ENCODE measurements around the gene CRTAP.
"Not testable (repeated sequence)": the region's sequence is repeated elsewhere in the genome, so short reads cannot be mapped to it uniquely, and the experiment has no call there.

CRTAP gene

DNA sequence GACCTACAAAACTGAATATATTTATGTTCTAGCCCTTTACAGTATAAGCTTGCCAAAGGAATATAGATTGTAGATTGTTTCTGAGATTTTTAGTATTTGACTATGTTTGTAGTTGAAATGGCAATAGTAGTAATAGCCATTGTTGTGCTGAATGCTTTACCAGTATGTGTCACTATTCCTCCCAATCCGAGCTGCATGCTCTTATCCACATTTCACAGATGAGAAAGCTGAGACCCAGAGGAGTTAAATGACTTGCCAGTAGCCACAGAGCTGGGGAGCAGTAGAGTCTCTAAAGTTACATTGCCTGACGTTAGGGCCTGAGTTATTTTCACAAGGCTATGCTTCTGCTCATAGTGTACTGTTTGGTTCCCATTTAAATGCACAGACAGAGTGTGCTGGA lies 13.6 kb upstream of the CRTAP start:
- DNase-seq = no peak

DNA sequence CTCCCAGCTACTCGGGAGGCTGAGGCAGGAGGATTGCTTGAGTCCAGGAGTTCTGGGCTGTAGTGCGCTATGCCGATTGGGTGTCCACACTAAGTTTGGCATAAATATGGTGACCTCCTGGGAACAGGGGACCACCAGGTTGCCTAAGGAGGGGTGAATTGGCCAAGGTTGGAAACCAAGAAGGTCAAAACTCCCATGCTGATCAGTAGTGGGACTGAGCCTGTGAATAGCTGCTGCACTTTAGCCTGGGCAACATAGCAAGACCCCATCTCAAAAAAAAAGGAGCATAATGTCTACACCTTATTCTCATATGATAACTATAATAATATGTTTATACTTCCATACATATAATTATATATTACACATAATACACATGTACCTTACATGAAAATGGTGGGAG lies 10.8 kb upstream of the CRTAP start:
- no peak for DNase-seq

GRCh38 chr3:33103480-33103879 lies 10.3 kb upstream of the CRTAP start:
- DNase-seq = no peak

- DNase-seq = no peak
Measured at GRCh38 chr3:33104803-33105202, 9.0 kb upstream of the CRTAP start.

- DNase-seq = no peak
Measured at GRCh38 chr3:33105341-33105948, 8.4 kb upstream of the CRTAP start.

- not testable (repeated sequence) for DNase-seq
Measured at GRCh38 chr3:33106854-33107253, 7.0 kb upstream of the CRTAP start.

- no peak for DNase-seq
Measured at GRCh38 chr3:33111581-33111980, 2.2 kb upstream of the CRTAP start.

GRCh38 chr3:33114622-33115023 lies 809 bp downstream of the CRTAP start:
- DNase-seq = no peak

DNA sequence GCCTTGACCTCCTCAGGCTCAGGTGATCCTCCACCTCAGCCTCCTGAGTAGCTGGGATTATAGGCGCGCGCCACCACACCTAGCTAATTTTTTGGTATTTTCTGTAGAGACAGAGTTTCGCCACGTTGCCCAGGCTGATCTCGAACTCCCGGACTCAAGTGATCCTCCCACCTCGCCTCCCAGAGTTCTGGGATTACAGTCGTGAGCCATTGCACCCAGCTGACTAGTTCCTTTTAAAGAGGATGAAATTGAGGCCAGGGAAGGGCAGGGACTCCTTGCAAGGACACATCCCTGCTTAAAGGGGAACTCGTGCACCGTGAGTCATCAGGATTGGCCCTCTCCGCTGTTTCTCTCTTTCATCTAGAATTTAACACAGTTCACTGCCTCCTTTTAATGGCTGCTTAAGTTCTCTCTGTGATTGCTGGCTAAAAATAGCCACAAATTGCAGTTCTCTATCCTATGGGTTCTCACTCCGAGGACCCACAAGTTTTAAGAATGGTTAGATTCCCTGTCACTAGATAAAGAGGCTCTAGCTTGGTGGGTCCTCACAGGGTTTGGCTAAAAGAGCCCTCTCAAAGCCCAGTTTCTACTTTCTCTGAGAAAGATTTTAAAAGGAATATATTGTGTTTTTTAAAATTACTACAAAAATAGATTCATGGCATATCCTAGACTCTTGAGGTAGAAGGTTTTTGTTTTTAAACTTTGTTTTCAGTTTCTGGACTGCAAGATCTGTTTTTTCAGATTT lies 1.4 kb downstream of the CRTAP start:
- DNase-seq = no peak

DNA sequence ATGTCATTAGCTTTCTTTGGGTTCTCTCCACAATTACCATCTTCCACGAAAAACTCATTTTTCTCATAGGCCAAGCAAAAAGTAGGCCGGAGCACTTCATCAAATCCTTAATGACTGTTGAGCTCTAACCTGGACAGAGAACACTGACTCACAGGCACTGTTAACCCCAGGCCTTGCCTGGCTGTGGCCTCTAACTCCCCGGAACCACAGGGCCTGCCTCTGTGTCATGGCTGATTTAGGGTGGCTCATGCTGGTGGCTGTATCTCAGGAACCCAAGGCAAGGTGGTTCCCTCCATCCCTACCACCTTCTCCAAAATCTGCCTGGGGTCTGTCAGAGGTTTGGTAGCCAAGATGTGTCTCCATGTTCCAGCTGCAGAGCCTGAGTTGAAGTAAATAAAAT lies 3.6 kb downstream of the CRTAP start:
- no peak for DNase-seq

DNA sequence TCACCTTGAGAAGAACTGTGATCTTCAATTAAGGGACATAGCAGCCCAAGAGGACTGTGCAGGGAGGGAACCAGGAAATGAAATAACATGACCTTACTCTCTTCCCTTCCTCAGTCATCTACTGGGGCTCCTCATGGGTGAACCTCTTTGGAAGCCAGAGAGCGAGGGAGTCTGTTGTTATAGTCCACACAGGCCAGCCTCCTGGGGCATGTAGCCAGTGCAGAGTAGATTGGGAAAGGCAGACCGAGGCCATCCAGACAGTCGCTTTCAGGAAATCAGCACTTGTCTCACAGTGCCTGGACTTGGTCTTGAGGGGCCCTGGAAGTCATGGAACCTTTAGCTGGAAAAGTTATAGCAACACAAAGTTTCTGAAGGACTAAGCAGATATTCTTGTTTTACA lies 6.1 kb downstream of the CRTAP start:
- DNase-seq = no peak

- DNase-seq = no peak
Measured at GRCh38 chr3:33122991-33123390, 9.2 kb downstream of the CRTAP start.

DNA sequence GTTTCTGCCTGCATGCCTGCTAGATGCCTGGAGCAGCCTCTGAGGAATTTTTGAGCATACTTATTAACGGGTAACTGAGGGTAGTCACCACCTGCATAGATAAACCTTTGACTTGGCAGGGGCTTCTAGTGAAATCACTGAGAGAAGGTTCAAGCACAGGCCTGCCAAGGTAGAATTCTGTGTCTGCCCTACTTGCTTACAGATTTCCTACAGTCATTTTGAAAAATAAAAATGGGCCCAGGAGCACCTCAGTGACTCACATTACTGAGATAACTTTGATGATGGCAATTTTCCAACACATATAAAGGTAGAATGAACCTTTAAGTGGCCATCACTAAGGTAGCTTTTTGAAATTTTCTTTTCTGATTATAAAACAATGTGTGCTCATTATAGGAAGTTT lies 10.8 kb downstream of the CRTAP start:
- no peak for DNase-seq

- no peak for DNase-seq
Measured at GRCh38 chr3:33125840-33126239, 12.0 kb downstream of the CRTAP start.

DNA sequence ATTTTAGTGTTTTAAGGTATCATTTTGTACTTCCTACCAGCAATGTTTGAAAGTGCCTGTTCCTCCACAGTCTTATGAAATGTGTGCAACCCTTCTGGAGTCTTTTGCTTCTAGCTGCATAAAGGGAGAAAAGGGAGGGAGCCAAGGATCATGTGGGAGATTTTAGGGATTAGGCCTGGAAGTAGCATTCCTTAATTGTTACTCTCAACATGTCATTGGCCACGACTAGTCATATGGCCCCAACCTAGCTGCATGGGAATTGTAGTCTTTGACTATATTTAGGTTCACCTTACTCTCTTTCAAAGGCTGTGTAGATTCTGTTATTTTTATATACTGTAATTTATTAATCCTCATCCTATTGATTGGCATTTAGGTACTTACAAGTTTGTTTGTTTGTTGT lies 14.9 kb downstream of the CRTAP start:
- DNase-seq = no peak

DNA sequence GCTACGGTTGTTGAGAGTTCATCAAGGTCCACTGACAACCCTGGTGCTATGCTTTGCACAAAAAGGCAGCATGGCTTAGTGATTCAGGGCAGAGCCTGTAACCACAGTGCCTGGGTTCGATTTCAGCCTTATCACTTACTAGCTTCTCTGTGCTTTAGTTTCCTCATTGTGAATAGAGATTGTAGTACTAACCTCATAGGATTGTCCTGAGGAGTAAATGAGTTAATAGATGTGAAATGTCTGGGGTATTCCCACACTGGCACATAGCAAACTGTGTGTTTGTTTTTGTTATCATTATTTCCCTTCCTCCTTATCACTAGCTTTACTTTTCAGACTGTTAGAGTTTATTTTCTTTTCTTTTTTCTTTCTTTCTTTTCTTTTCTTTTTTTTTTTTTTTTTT lies 16.3 kb downstream of the CRTAP start:
- DNase-seq = no peak

GRCh38 chr3:33131331-33132018 lies 17.7 kb downstream of the CRTAP start:
- peak; percentile 53 for DNase-seq

DNA sequence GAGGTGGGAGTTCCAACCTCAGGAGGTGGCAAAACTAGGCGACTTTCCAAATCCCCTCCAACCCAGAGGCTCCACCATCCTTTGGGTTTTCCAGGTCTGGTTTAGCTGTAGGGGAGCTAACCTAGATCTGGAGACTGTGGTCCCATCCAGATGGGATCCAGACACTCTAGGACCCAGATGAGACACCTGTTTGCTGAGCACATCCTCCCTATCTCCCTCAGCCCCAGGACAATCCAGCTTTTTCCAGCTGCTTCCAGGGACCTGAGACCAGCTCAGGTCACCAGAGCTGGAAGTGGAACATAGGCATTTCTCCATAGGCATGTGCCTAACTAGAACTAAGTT lies 18.2 kb downstream of the CRTAP start:
- DNase-seq = no peak

GRCh38 chr3:33134026-33134625 lies 20.3 kb downstream of the CRTAP start:
- DNase-seq = no peak

GRCh38 chr3:33137691-33138090 lies 23.9 kb downstream of the CRTAP start:
- no peak for DNase-seq

- not testable (repeated sequence) for DNase-seq
Measured at GRCh38 chr3:33139006-33139623, 25.3 kb downstream of the CRTAP start.

- DNase-seq = no peak
Measured at GRCh38 chr3:33139996-33140395, 26.2 kb downstream of the CRTAP start.

DNA sequence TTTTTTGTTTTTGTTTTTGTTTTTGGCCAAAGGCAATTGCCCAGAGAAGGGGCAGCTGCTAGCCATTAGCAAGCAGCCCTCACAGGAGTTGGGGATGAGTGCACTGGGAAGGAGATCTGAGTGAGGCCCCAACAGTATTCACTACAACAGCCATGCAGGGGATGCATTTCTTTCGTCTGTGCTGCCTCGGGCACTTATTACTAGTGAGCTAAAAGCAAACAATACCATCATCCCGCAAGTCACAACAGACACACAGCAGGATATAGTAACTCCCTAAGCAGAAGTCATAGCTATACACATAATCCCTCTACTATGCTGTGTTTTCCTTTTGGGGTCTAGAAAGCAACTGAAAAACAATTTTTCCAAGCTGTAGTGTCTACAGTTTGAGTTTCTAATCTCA lies 27.2 kb downstream of the CRTAP start:
- DNase-seq = no peak

- DNase-seq = no peak
Measured at GRCh38 chr3:33144433-33144832, 30.6 kb downstream of the CRTAP start.
